IPS-18c (cell line): ENCODE data around the gene CHCHD1.
"Not testable (repeated sequence)": the region's sequence is repeated elsewhere in the genome, so short reads cannot be mapped to it uniquely, and the experiment has no call there.

ENCODE experiments used
- H3K4me3 ChIP-seq: 2 replicates; pipeline ENCODE4 v1.7.0; 2013; ENCODE audit warnings: low read depth, mild to moderate bottlenecking, low read length, moderate library complexity; ENCODE audit not compliant: insufficient read depth
- H3K9me3 ChIP-seq: one replicate; pipeline ENCODE4 v1.6.1; 2013; ENCODE audit warnings: mild to moderate bottlenecking, low read length, moderate library complexity; ENCODE audit not compliant: control insufficient read depth, insufficient read depth

The CHCHD1 gene

GRCh38 chr10:73816917-73817729 lies 35.3 kb downstream of the CHCHD1 start:
- Histone ChIP-seq H3K4me3 (no peak overlapping the region), H3K9me3 (no peaks in the 10 kb centered on the region)

- H3K9me3 ChIP-seq = no peaks in the 10 kb centered on the region
- H3K4me3 ChIP-seq = no peak overlapping the region
Observed at GRCh38 chr10:73817826-73818225, 36.0 kb downstream of the CHCHD1 start.

- H3K4me3 ChIP-seq = no peak overlapping the region
- no peaks in the 10 kb centered on the region for H3K9me3 ChIP-seq
Observed at GRCh38 chr10:73818402-73818801, 36.6 kb downstream of the CHCHD1 start.

GRCh38 chr10:73819081-73819480 lies 37.2 kb downstream of the CHCHD1 start:
- Histone ChIP-seq H3K4me3 (no peak overlapping the region), H3K9me3 (no peaks in the 10 kb centered on the region)

GRCh38 chr10:73819513-73820093 lies 37.8 kb downstream of the CHCHD1 start:
- H3K9me3 ChIP-seq = no peaks in the 10 kb centered on the region
- H3K4me3 ChIP-seq = no peak overlapping the region

- no peak overlapping the region for H3K4me3 ChIP-seq
- no peaks in the 10 kb centered on the region for H3K9me3 ChIP-seq
Observed at GRCh38 chr10:73823391-73823790, 41.5 kb downstream of the CHCHD1 start.

- H3K9me3 ChIP-seq = no peaks in the 10 kb centered on the region
- H3K4me3 ChIP-seq = no peak overlapping the region
Observed at GRCh38 chr10:73824146-73824725, 42.4 kb downstream of the CHCHD1 start.

- H3K9me3 ChIP-seq = no peaks in the 10 kb centered on the region
- H3K4me3 ChIP-seq = no peak overlapping the region
Observed at GRCh38 chr10:73827346-73828089, 45.7 kb downstream of the CHCHD1 start.

GRCh38 chr10:73828161-73828560 lies 46.3 kb downstream of the CHCHD1 start:
- Histone ChIP-seq H3K4me3 (no peak overlapping the region), H3K9me3 (no peaks in the 10 kb centered on the region)

GRCh38 chr10:73829090-73829489 lies 47.2 kb downstream of the CHCHD1 start:
- not testable (repeated sequence) for H3K9me3 ChIP-seq, H3K4me3 ChIP-seq
